HepG2 (cell line): Measurements from ENCODE around the gene KDM1B. TPM values are rescaled to one million over a fixed set of nuclear protein-coding genes. Genes with fewer than 3 reads are reported as not detected.

Source experiments
- ATAC-seq: fragments of 200-7000 bp; cut with Tn5 transposase; 3 replicates; pipeline ENCODE4 v1.9.1; 2020; ENCODE audit warnings: mild to moderate bottlenecking, moderate library complexity
- BruUV-seq: library from RNA; stranded (reverse); fragments of 400-500 nt; replicated peaks from 2 replicates; lab custom pipeline; 2021; lab: Mats Ljungman, UMichigan
- CTCF ChIA-PET: fragments of 300-600 bp; formaldehyde crosslinking; extraction: SDS; loops from one replicate; lab custom pipeline; 2021; ENCODE audit warnings: low total read pairs, inconsistent platforms, low intra/inter-chr PET ratio; lab: Yijun Ruan, JAX
- POLR2A ChIA-PET: fragments of 350-600 bp; sonication (Branson Sonifier 250); formaldehyde crosslinking; loops from one replicate; lab custom pipeline; 2020; ENCODE audit warnings: antibody characterized with exemption, inconsistent platforms; lab: Yijun Ruan, JAX
- DNase-seq: peaks from one replicate; pipeline ENCODE4 v3.0.0-alpha.2; 2015; ENCODE audit warnings: low spot score
- FAIRE-seq: peaks from 3 replicates; lab custom pipeline; 2011; peaks lifted over from hg19 to GRCh38; lab: Jason Lieb, UNC
- H2AFZ ChIP-seq: one replicate; pipeline ENCODE4 v1.6.1; 2011; ENCODE audit warnings: low read length, inconsistent platforms
- H3K27ac ChIP-seq: fragments of 300-600 bp; 3 replicates; pipeline ENCODE4 v1.8.0; 2011; ENCODE audit warnings: mixed run types, mild to moderate bottlenecking, mixed read lengths, low read length, inconsistent platforms; ENCODE audit not compliant: insufficient read depth; ENCODE audit errors: extremely low read length
- H3K27me3 ChIP-seq, 2 experiments: fragments of 200-600 bp in 1 of 2; 2 replicates in 1 of 2; 3 replicates in 1 of 2; pipeline versions ENCODE4 v1.6.0 to v1.8.0; 2011; ENCODE audit warnings: low read length in 2 of 2, mild to moderate bottlenecking in 2 of 2, moderate library complexity in 2 of 2, inconsistent platforms in 1 of 2; ENCODE audit not compliant: insufficient read depth in 2 of 2, control insufficient read depth in 1 of 2
- H3K36me3 ChIP-seq, 2 experiments: fragments of 200-600 bp in 1 of 2; replicated peaks in 1 of 2; 2 replicates in 1 of 2; 3 replicates in 1 of 2; pipeline versions ENCODE4 v1.5.1 to v1.8.0; 2011; ENCODE audit warnings: low read length in 2 of 2, inconsistent platforms in 1 of 2; ENCODE audit not compliant: insufficient read depth in 2 of 2, control insufficient read depth in 1 of 2
- H3K4me1 ChIP-seq: 2 replicates; pipeline ENCODE4 v1.5.1; 2012; ENCODE audit warnings: low read length, inconsistent platforms; ENCODE audit not compliant: insufficient read depth
- H3K4me2 ChIP-seq: 2 replicates; pipeline ENCODE4 v1.6.0; 2011; ENCODE audit warnings: low read depth, low read length, inconsistent platforms
- H3K4me3 ChIP-seq, 3 experiments: fragments of 200-600 bp in 1 of 3; sonication (generic), shearing (Covaris generic) in 1 of 3; replicated peaks in 1 of 3; 2 replicates each; pipeline ENCODE4 v1.5.1; 2011 to 2016; ENCODE audit warnings: low read length in 3 of 3, inconsistent platforms in 2 of 3, low read depth in 2 of 3, mild to moderate bottlenecking in 2 of 3, control low read depth in 1 of 3, mixed read lengths in 1 of 3; ENCODE audit not compliant: insufficient read depth in 1 of 3
- H3K79me2 ChIP-seq: one replicate; pipeline ENCODE4 v1.6.1; 2011; ENCODE audit warnings: low read length, inconsistent platforms; ENCODE audit not compliant: insufficient read depth
- H3K9ac ChIP-seq: 2 replicates; pipeline ENCODE4 v1.6.0; 2011; ENCODE audit warnings: mild to moderate bottlenecking, low read depth, low read length, inconsistent platforms; ENCODE audit not compliant: insufficient read depth
- H3K9me3 ChIP-seq: 2 replicates; pipeline ENCODE4 v1.5.1; 2012; ENCODE audit warnings: mild to moderate bottlenecking, low read length
- H4K20me1 ChIP-seq: 2 replicates; pipeline ENCODE4 v1.6.0; 2011; ENCODE audit warnings: inconsistent platforms, mild to moderate bottlenecking, low read length, moderate library complexity; ENCODE audit not compliant: insufficient read depth
- ARID5B ChIP-seq: IDR thresholded peaks from 2 replicates; pipeline ENCODE4 v1.4.0; 2020; ENCODE audit warnings: mild to moderate bottlenecking, missing genetic modification reagents
- ATF3 ChIP-seq: sonication (generic); formaldehyde crosslinking; IDR thresholded peaks from 2 replicates; pipeline ENCODE4 v1.4.0; 2020; ENCODE audit warnings: missing genetic modification reagents
- EZH2 ChIP-seq: conservative IDR thresholded peaks from 2 replicates; pipeline ENCODE4 v1.6.1; 2012; ENCODE audit warnings: mild to moderate bottlenecking, low read depth, low read length, moderate library complexity
- HOXA9 ChIP-seq: sonication (generic); formaldehyde crosslinking; IDR thresholded peaks from 2 replicates; pipeline ENCODE4 v1.8.1; 2022; ENCODE audit warnings: missing genetic modification reagents, mild to moderate bottlenecking, moderate library complexity, borderline replicate concordance
- SMYD3 ChIP-seq: sonication (generic); formaldehyde crosslinking; IDR thresholded peaks from 2 replicates; pipeline ENCODE4 v1.8.1; 2023; ENCODE audit warnings: mild to moderate bottlenecking, missing genetic modification reagents
- ZBTB21 ChIP-seq: sonication (generic); formaldehyde crosslinking; IDR thresholded peaks from 2 replicates; pipeline ENCODE4 v1.4.0; 2020; ENCODE audit warnings: missing genetic modification reagents
- ZMAT3 ChIP-seq: sonication (generic); formaldehyde crosslinking; conservative IDR thresholded peaks from 2 replicates; pipeline ENCODE4 v1.7.0; 2021; ENCODE audit warnings: missing genetic modification reagents
- ZNF138 ChIP-seq: sonication (generic); formaldehyde crosslinking; IDR thresholded peaks from 2 replicates; pipeline ENCODE4 v1.5.0; 2020; ENCODE audit warnings: mild to moderate bottlenecking, low read depth, missing genetic modification reagents
- ZNF264 ChIP-seq: sonication (generic); formaldehyde crosslinking; IDR thresholded peaks from 2 replicates; pipeline ENCODE4 v1.4.0; 2020; ENCODE audit warnings: missing genetic modification reagents
- ZNF335 ChIP-seq: sonication (generic); formaldehyde crosslinking; IDR thresholded peaks from 2 replicates; pipeline ENCODE4 v1.4.0; 2020; ENCODE audit warnings: missing genetic modification reagents
- ZNF567 ChIP-seq: sonication (generic); formaldehyde crosslinking; IDR thresholded peaks from 2 replicates; pipeline ENCODE4 v1.8.1; 2023; ENCODE audit warnings: mild to moderate bottlenecking, missing genetic modification reagents, borderline replicate concordance
- ZNF709 ChIP-seq: sonication (generic); formaldehyde crosslinking; IDR thresholded peaks from 2 replicates; pipeline ENCODE4 v1.5.0; 2020; ENCODE audit warnings: mild to moderate bottlenecking, missing genetic modification reagents
- ZNF781 ChIP-seq: sonication (generic); formaldehyde crosslinking; IDR thresholded peaks from 2 replicates; pipeline ENCODE4 v1.5.1; 2020; ENCODE audit warnings: borderline replicate concordance, mild to moderate bottlenecking, missing genetic modification reagents; ENCODE audit errors: not compliant biosample characterization
- ZSCAN31 ChIP-seq: sonication (generic); formaldehyde crosslinking; IDR thresholded peaks from 2 replicates; pipeline ENCODE4 v1.5.0; 2020; ENCODE audit warnings: low read depth, mild to moderate bottlenecking, missing genetic modification reagents
- WGBS: methylation state at CpG from one replicate; pipeline ENCODE4 v1.1.6; 2017; ENCODE audit warnings: low lambda C conversion rate; 5-methylcytosine and 5-hydroxymethylcytosine counted together
- in situ Hi-C: cut with HindIII; loops from 2 replicates; pipeline ENCODE4 v1.10.0; 2017; ENCODE audit warnings: low pct_unique_long_range_greater_than_20kb; ENCODE audit not compliant: extremely low pct_ligation_motif_present
- intact Hi-C: fragments of 100-400 bp; cut with micrococcal nuclease; formaldehyde crosslinking; loops from one replicate; pipeline ENCODE4 v1.10.0; 2022; ENCODE audit not compliant: unreplicated experiment
- polyA plus RNA-seq, 8 experiments: library from polyadenylated mRNA; depleted of rRNA in 3 of 8; stranded (reverse) in 7 of 8; unstranded in 1 of 8; fragments of >200 nt; fragmentation: Illumina TruSeq in 4 of 8; extraction: Trizol in 4 of 8; gene quantifications; 2 replicates each; pipeline versions ENCODE4 v1.2.1 to v1.2.3, GENCODE V29; 2011 to 2016; ENCODE audit warnings: low read depth in 4 of 8, missing spikeins in 1 of 8, mixed read lengths in 1 of 8; ENCODE audit not compliant: insufficient read depth in 1 of 8
- total RNA-seq, 5 experiments: library from RNA; depleted of rRNA; stranded (reverse); fragments of >200 nt; fragmentation: Illumina TruSeq; extraction: Trizol; gene quantifications; 2 replicates each; pipeline ENCODE4 v1.2.3, GENCODE V29; 2016; ENCODE audit warnings: low read depth in 1 of 5
- TF ChIP-seq, protein P1 (sequence below): sonication (generic); formaldehyde crosslinking; IDR thresholded peaks from 2 replicates; pipeline ENCODE4 v1.8.0; 2022; ENCODE audit warnings: mild to moderate bottlenecking, missing genetic modification reagents, borderline replicate concordance

KDM1B gene
- total and polyA plus RNA-seq, 2 of the 13 experiments (the other 11 are each of a cell fraction or from before 2014, with no cell fraction given) = 9.8 to 13.2 TPM

- TF ChIP-seq ARID5B (CRISPR knock-in tag) (no peak), ATF3 (CRISPR knock-in tag) (no peak), ZNF709 (CRISPR knock-in tag) (no peak), ZNF138 (no peak), ZNF264 (CRISPR knock-in tag) (no peak), ZMAT3 (CRISPR knock-in tag) (no peak), EZH2 (no peak), ZBTB21 (CRISPR knock-in tag) (no peak), ZNF335 (CRISPR knock-in tag) (no peak)
Observed at GRCh38 chr6:18244251-18244650, 89.0 kb downstream of the KDM1B start (continued).

GRCh38 chr6:18245079-18245478 is 89.9 kb downstream of the KDM1B start:
- no peak for ATAC-seq
- intact Hi-C loops (no loop called here), in situ Hi-C loops (no loop called here)
- H3K36me3 ChIP-seq = peaks cover 16 to 87% of the 10 kb centered on the region in 2 experiments
- H3K4me2 ChIP-seq = no peak overlapping the region
- DNase-seq = no peak
- BruUV-seq = no TSS peak
- H3K4me1 ChIP-seq = peaks cover 27% of the 10 kb centered on the region
- H3K4me3 ChIP-seq = no peak overlapping the region
- H3K79me2 ChIP-seq = peaks cover 23% of the 10 kb centered on the region
- ChIA-PET CTCF (no interaction called here), POLR2A (no interaction called here)
- FAIRE-seq = no peak
- no peak overlapping the region for H2AFZ ChIP-seq
- no peaks in the 10 kb centered on the region for H3K9me3 ChIP-seq
- H3K9ac ChIP-seq = no peak overlapping the region
- H3K27me3 ChIP-seq = no peaks in the 10 kb centered on the region
- H4K20me1 ChIP-seq = no peaks in the 10 kb centered on the region
- WGBS = 98% methylated on average over 1 of the region's 1 CpG
- no peak overlapping the region for H3K27ac ChIP-seq
- TF ChIP-seq ZNF567 (CRISPR knock-in tag) = no peak
- TF ChIP-seq SMYD3 (CRISPR knock-in tag) = no peak
- TF ChIP-seq, protein P1, sequence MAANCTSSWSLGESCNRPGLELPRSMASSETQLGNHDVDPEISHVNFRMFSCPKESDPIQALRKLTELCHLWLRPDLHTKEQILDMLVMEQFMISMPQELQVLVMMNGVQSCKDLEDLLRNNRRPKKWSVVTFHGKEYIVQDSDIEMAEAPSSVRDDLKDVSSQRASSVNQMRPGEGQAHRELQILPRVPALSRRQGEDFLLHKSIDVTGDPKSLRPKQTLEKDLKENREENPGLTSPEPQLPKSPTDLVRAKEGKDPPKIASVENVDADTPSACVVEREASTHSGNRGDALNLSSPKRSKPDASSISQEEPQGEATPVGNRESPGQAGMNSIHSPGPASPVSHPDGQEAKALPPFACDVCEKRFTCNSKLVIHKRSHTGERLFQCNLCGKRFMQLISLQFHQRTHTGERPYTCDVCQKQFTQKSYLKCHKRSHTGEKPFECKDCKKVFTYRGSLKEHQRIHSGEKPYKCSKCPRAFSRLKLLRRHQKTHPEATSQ (CRISPR knock-in tag) = no peak
- TF ChIP-seq ZSCAN31 (CRISPR knock-in tag) = no peak
- no peak for TF ChIP-seq HOXA9 (CRISPR knock-in tag)
- no peak for TF ChIP-seq ZNF781
